Skeletal muscle satellite cell (primary cell): ENCODE results near the gene KCNK3.

ENCODE experiments used
- H3K27me3 ChIP-seq: 2 replicates; pipeline ENCODE4 v1.7.0; 2013; ENCODE audit warnings: low read length; ENCODE audit not compliant: control insufficient read depth, insufficient read depth
- H3K36me3 ChIP-seq: 2 replicates; pipeline ENCODE4 v1.7.0; 2013; ENCODE audit warnings: mild to moderate bottlenecking, control low read depth, low read length; ENCODE audit not compliant: insufficient read depth
- H3K4me1 ChIP-seq: 2 replicates; pipeline ENCODE4 v1.7.0; 2013; ENCODE audit warnings: low read length; ENCODE audit not compliant: control insufficient read depth, insufficient read depth
- H3K4me2 ChIP-seq: 2 replicates; pipeline ENCODE4 v1.7.0; 2013; ENCODE audit warnings: mild to moderate bottlenecking, low read length
- H3K4me3 ChIP-seq: 2 replicates; pipeline ENCODE4 v1.7.0; 2013; ENCODE audit warnings: low read length
- H3K9ac ChIP-seq: 2 replicates; pipeline ENCODE4 v1.7.0; 2013; ENCODE audit warnings: mild to moderate bottlenecking, low read depth, low read length, moderate library complexity
- H3K9me3 ChIP-seq: replicated peaks from 2 replicates; pipeline ENCODE4 v1.7.0; 2013; ENCODE audit warnings: mild to moderate bottlenecking, control low read depth, low read length

Gene KCNK3

GRCh38 chr2:26681656-26682055 is 10.9 kb upstream of the KCNK3 start:
- Histone ChIP-seq H3K4me1 (no peaks in the 10 kb centered on the region), H3K27me3 (peaks cover 86% of the 10 kb centered on the region), H3K9me3 (no peaks in the 10 kb centered on the region), H3K4me3 (no peak overlapping the region), H3K9ac (no peak overlapping the region), H3K36me3 (no peaks in the 10 kb centered on the region), H3K4me2 (no peak overlapping the region)

- H3K27me3 ChIP-seq, result peaks cover 89% of the 10 kb centered on the region
- no peaks in the 10 kb centered on the region for H3K9me3 ChIP-seq
- no peaks in the 10 kb centered on the region for H3K36me3 ChIP-seq
- H3K4me2 ChIP-seq, result no peak overlapping the region
- H3K4me3 ChIP-seq, result no peak overlapping the region
- no peaks in the 10 kb centered on the region for H3K4me1 ChIP-seq
- no peak overlapping the region for H3K9ac ChIP-seq
These were observed 10.4 kb upstream of the KCNK3 start for GRCh38 chr2:26682155-26682554.

- Histone ChIP-seq H3K4me3 (no peak overlapping the region), H3K36me3 (no peaks in the 10 kb centered on the region), H3K27me3 (peaks cover 89% of the 10 kb centered on the region), H3K9me3 (no peaks in the 10 kb centered on the region), H3K4me2 (no peak overlapping the region), H3K9ac (no peak overlapping the region), H3K4me1 (no peaks in the 10 kb centered on the region)
These were observed 8.9 kb upstream of the KCNK3 start for GRCh38 chr2:26683583-26683982.

GRCh38 chr2:26685341-26685740 is 7.2 kb upstream of the KCNK3 start:
- no peak overlapping the region for H3K4me2 ChIP-seq
- peaks cover 90% of the 10 kb centered on the region for H3K27me3 ChIP-seq
- H3K36me3 ChIP-seq, result no peaks in the 10 kb centered on the region
- no peak overlapping the region for H3K4me3 ChIP-seq
- H3K9me3 ChIP-seq, result no peaks in the 10 kb centered on the region
- no peaks in the 10 kb centered on the region for H3K4me1 ChIP-seq
- H3K9ac ChIP-seq, result no peak overlapping the region

- H3K4me3 ChIP-seq, result no peak overlapping the region
- no peak overlapping the region for H3K9ac ChIP-seq
- H3K4me1 ChIP-seq, result no peaks in the 10 kb centered on the region
- no peaks in the 10 kb centered on the region for H3K9me3 ChIP-seq
- H3K4me2 ChIP-seq, result no peak overlapping the region
- peaks cover 90% of the 10 kb centered on the region for H3K27me3 ChIP-seq
- H3K36me3 ChIP-seq, result no peaks in the 10 kb centered on the region
These were observed 6.3 kb upstream of the KCNK3 start for GRCh38 chr2:26685989-26686839.

GRCh38 chr2:26687328-26687727 is 5.2 kb upstream of the KCNK3 start:
- H3K4me1 ChIP-seq, result no peaks in the 10 kb centered on the region
- H3K9me3 ChIP-seq, result no peaks in the 10 kb centered on the region
- no peak overlapping the region for H3K9ac ChIP-seq
- no peak overlapping the region for H3K4me2 ChIP-seq
- peaks cover 92% of the 10 kb centered on the region for H3K27me3 ChIP-seq
- H3K36me3 ChIP-seq, result no peaks in the 10 kb centered on the region
- H3K4me3 ChIP-seq, result no peak overlapping the region

- no peaks in the 10 kb centered on the region for H3K36me3 ChIP-seq
- no peaks in the 10 kb centered on the region for H3K9me3 ChIP-seq
- H3K9ac ChIP-seq, result no peak overlapping the region
- H3K4me2 ChIP-seq, result no peak overlapping the region
- peaks cover 87% of the 10 kb centered on the region for H3K27me3 ChIP-seq
- no peaks in the 10 kb centered on the region for H3K4me1 ChIP-seq
- H3K4me3 ChIP-seq, result no peak overlapping the region
These were observed 4.7 kb upstream of the KCNK3 start for GRCh38 chr2:26687801-26688200.

- no peak overlapping the region for H3K9ac ChIP-seq
- no peak overlapping the region for H3K4me2 ChIP-seq
- no peak overlapping the region for H3K4me3 ChIP-seq
- H3K27me3 ChIP-seq, result peaks cover 90% of the 10 kb centered on the region
- no peaks in the 10 kb centered on the region for H3K9me3 ChIP-seq
- no peaks in the 10 kb centered on the region for H3K36me3 ChIP-seq
- H3K4me1 ChIP-seq, result peaks cover 3% of the 10 kb centered on the region
These were observed 1.4 kb upstream of the KCNK3 start for GRCh38 chr2:26691161-26691560.

- Histone ChIP-seq H3K4me3 (no peak overlapping the region), H3K4me1 (peaks cover 5% of the 10 kb centered on the region), H3K27me3 (peaks cover 87% of the 10 kb centered on the region), H3K9ac (no peak overlapping the region), H3K4me2 (no peak overlapping the region), H3K9me3 (no peaks in the 10 kb centered on the region), H3K36me3 (no peaks in the 10 kb centered on the region)
These were observed 642 bp upstream of the KCNK3 start for GRCh38 chr2:26691881-26692278.

GRCh38 chr2:26692897-26693849 is 651 bp downstream of the KCNK3 start:
- H3K36me3 ChIP-seq, result no peaks in the 10 kb centered on the region
- no peak overlapping the region for H3K9ac ChIP-seq
- peak overlapping the region; percentile 39 for H3K4me3 ChIP-seq
- peaks cover 5% of the 10 kb centered on the region for H3K4me1 ChIP-seq
- H3K9me3 ChIP-seq, result no peaks in the 10 kb centered on the region
- H3K27me3 ChIP-seq, result peaks cover 78% of the 10 kb centered on the region
- peak overlapping the region; percentile 63 for H3K4me2 ChIP-seq

GRCh38 chr2:26694001-26694400 is 1.5 kb downstream of the KCNK3 start:
- Histone ChIP-seq H3K4me3 (no peak overlapping the region), H3K9ac (no peak overlapping the region), H3K27me3 (peaks cover 72% of the 10 kb centered on the region), H3K4me2 (no peak overlapping the region), H3K4me1 (peaks cover 5% of the 10 kb centered on the region), H3K9me3 (no peaks in the 10 kb centered on the region), H3K36me3 (no peaks in the 10 kb centered on the region)
